ENCODE measurements around the gene SLC25A5.

The SLC25A5 gene

DNA sequence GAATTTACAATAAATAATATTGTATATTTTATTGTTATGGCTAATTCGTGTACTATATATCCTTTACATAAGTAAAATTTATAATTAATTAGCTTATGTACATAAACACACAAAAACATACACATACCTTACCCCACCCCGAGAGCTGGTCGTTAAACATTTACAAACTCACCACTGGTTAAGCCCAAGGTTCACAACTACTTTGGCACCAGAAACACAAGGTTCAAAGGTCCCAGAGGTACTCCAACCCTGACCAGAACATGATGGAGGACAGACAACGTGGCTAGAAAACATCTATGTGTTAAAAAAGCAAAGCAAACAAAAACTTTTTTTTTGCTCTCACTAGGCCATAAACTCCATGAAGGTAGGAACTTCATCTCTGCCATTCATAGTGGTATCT, 37.7 kb downstream of the SLC25A5 start:
- DNase-seq (ENCODE audit: low read depth), result no peak

DNA sequence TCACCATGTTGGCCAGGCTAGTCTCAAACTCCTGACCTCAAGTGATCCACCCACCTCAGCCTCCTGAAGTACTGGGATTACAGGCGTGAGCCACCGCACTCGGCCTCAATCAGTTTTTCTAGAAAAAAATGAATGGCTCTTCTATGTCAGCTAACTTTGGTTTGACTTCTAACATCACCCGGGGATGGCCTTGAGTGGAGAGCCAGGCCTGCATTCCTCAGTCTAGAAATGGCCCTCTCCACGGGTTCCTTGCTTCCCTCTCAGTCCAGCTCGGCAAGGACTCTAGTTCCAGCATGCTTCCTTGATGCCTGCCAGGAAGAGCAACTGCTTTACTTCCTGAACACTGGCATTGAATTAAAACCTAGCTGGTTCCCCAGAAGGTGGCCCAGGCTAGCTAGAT, 39.0 kb downstream of the SLC25A5 start:
- DNase-seq (ENCODE audit: low read depth), result no peak

DNA sequence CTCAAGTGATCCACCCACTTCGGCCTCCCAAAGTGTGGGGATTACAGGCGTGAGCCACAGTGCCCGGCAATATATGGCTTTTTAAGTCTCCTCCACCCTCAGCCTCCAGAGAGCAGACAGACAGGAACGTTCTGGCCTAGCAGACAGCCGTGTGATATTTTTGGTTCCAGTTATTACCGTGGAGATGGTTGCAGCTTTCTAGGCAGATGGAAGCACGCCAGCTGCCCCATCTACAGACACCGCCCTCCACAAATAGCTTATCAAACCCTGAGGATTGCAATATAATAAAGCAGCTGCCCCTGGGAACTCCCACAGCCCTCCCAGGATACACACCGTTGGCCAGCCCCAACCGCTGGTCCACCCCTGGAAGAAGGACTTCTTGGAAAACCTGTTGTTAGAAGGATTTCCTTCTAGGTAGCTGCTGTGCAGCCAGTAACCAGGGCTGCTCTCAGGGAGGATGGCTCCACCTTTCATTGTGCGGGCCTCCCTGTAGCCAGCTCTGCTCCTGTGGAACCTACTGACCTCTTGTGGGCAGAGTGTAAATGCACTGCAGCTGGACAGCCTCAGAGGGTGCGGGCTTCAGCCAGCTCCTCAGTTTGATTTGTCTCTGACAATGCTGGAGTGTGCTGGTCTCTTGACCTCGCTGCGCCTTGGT, 44.0 kb downstream of the SLC25A5 start:
- no peak for DNase-seq (ENCODE audit: low read depth)

DNA sequence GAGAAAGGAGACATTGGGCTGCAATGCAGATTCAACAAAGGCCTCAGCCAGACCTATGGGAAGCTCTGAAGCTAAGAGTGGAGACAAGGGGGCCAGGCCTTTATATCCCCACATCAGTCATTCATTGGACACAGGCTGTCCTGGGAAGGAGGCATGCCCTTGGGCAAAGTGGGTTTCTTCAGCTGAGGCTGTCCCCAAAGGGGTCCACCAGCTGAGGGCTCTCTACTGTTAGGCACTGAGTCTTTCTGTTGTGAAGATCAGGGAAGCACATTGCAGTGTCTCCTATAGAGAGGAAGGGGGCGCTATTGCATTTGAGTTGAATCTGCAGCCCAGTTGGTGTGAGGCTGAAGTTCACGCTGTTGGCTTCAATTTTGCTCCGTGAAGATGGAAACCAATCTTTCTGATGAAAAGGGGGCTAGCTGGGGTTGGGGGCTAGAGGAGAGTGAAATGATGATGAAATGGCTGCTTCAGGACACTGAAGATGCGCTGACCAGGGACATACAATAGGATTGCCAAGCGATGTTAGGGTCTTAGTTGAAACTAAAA, 48.0 kb downstream of the SLC25A5 start:
- DNase-seq (ENCODE audit: low read depth), result no peak

DNA sequence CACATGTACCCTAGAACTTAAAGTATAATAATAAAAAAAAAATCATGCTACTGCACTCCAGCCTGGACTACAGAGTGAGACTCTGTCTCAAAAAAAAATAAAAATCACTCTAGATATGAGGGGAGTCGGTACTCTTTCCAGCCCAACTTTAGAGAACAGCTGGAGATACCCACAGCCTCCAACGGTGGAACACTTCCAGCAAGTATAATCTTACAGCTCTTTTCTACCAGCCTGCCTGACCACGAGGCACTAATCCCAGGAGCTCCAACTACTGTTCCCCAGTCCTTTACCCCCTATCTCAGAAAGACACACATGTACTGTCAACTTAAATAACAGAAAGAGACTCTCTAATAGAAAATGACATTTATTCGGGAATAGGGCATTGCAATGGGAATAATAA, 50.1 kb downstream of the SLC25A5 start:
- no peak for DNase-seq (ENCODE audit: low read depth)

Data from activated T-cell treated with anti-CD3 and anti-CD28 coated beads for 48 hours (primary cell).